Astrocyte of the hippocampus (primary cell): ENCODE results near the gene PLXDC2.
A peak's percentile ranks its signal among the peaks of the same experiment; 100 is the strongest.

Source experiments
- DNase-seq: peaks from one replicate; pipeline ENCODE4 v3.0.0; 2011; ENCODE audit warnings: low read depth, low spot score

PLXDC2 gene

GRCh38 chr10:20110125-20111100 is 294.2 kb downstream of the PLXDC2 start:
- no peak for DNase-seq

- DNase-seq, result no peak
Measured at GRCh38 chr10:20114179-20114578, 297.9 kb downstream of the PLXDC2 start.

- no peak for DNase-seq
Measured at GRCh38 chr10:20115894-20116293, 299.7 kb downstream of the PLXDC2 start.

- no peak for DNase-seq
Measured at GRCh38 chr10:20117471-20117870, 301.2 kb downstream of the PLXDC2 start.

GRCh38 chr10:20118119-20118518 is 301.9 kb downstream of the PLXDC2 start:
- no peak for DNase-seq

GRCh38 chr10:20128811-20129210 is 312.6 kb downstream of the PLXDC2 start:
- DNase-seq, result no peak

GRCh38 chr10:20132816-20133215 is 316.6 kb downstream of the PLXDC2 start:
- no peak for DNase-seq

GRCh38 chr10:20133669-20134189 is 317.5 kb downstream of the PLXDC2 start:
- DNase-seq, result no peak

- DNase-seq, result no peak
Measured at GRCh38 chr10:20142311-20142710, 326.1 kb downstream of the PLXDC2 start.

- DNase-seq, result no peak
Measured at GRCh38 chr10:20144268-20144667, 328.0 kb downstream of the PLXDC2 start.

GRCh38 chr10:20146004-20146403 is 329.8 kb downstream of the PLXDC2 start:
- DNase-seq, result no peak

GRCh38 chr10:20147684-20148083 is 331.5 kb downstream of the PLXDC2 start:
- DNase-seq, result no peak

- no peak for DNase-seq
Measured at GRCh38 chr10:20156511-20156910, 340.3 kb downstream of the PLXDC2 start.

GRCh38 chr10:20157314-20157713 is 341.1 kb downstream of the PLXDC2 start:
- DNase-seq, result no peak

- DNase-seq, result no peak
Measured at GRCh38 chr10:20158086-20158485, 341.9 kb downstream of the PLXDC2 start.

GRCh38 chr10:20162123-20162522 is 345.9 kb downstream of the PLXDC2 start:
- no peak for DNase-seq

GRCh38 chr10:20166096-20166675 is 350.0 kb downstream of the PLXDC2 start:
- no peak for DNase-seq

- no peak for DNase-seq
Measured at GRCh38 chr10:20170661-20171060, 354.4 kb downstream of the PLXDC2 start.

GRCh38 chr10:20173046-20173445 is 356.8 kb downstream of the PLXDC2 start:
- no peak for DNase-seq

GRCh38 chr10:20175719-20176118 is 359.5 kb downstream of the PLXDC2 start:
- DNase-seq, result no peak

- DNase-seq, result no peak
Measured at GRCh38 chr10:20180766-20181165, 364.5 kb downstream of the PLXDC2 start.

- no peak for DNase-seq
Measured at GRCh38 chr10:20181434-20181833, 365.2 kb downstream of the PLXDC2 start.

- peak; percentile 47 for DNase-seq
Measured at GRCh38 chr10:20185116-20185515, 368.9 kb downstream of the PLXDC2 start.
